Left cardiac atrium (tissue), 4 donors: Measurements from ENCODE around the gene SYT6. TPM values are rescaled to one million over a fixed set of nuclear protein-coding genes. Genes with fewer than 3 reads are reported as not detected.
A peak's percentile ranks its signal among the peaks of the same experiment; 100 is the strongest.

Experiments
- ATAC-seq, 2 donors: fragments of 200-7000 bp; cut with Tn5 transposase; one replicate each; pipeline ENCODE4 v1.9.1; 2020; ENCODE audit warnings: mild to moderate bottlenecking in 2 of 2, moderate library complexity in 2 of 2
- DNase-seq: peaks from one replicate; pipeline ENCODE4 v3.0.0-alpha.2; 2020
- intact Hi-C, 2 donors: fragments of 100-400 bp; cut with DNase I; formaldehyde crosslinking; loops; one replicate each; pipeline versions ENCODE4 v1.14.1 to v1.15.1; 2022 to 2023
- total RNA-seq, 2 donors: library from RNA; stranded (reverse); fragmentation: NEBNext Ultra II Directional; extraction: Animal tissue kit (Norgen Biotek cat#: 25700); gene quantifications; one replicate each; pipeline ENCODE4 v1.2.1, GENCODE V29; 2021
- donor health status: DM: no; HTN: yes; CAD: no.
- donor health status: DM: no; HTN: yes; CAD: no; lungs with severe emphysema.
- donor health status: DM: yes; HTN: yes; CAD: no.
- donor health status: Dilated cardiomyopathy.

The SYT6 gene
- total RNA-seq, 2 donors from 2014 or later = not detected

- ATAC-seq = peak in 1 of 2 donors; percentile 58
- DNase-seq = no peak
- intact Hi-C loops = no loop called here
These were observed 110.1 kb downstream of the SYT6 start for GRCh38 chr1:114043548-114043947.

GRCh38 chr1:114043054-114043453 lies 110.6 kb downstream of the SYT6 start:
- no peak for ATAC-seq
- no peak for DNase-seq
- intact Hi-C loops = no loop called here

- ATAC-seq = no peak
- intact Hi-C loops = no loop called here
- DNase-seq = no peak
These were observed 113.2 kb downstream of the SYT6 start for GRCh38 chr1:114040273-114041015.

Other genes with a start within 250 kb of the SYT6 start
- gene AP4B1, start 249.1 kb downstream of the SYT6 start, total RNA-seq = 10 to 100 TPM; 11.9 to 12.0 TPM
- gene DCLRE1B, start 248.5 kb downstream of the SYT6 start, total RNA-seq = 1 to 10 TPM; 3.6 to 4.2 TPM
- 10 to 100 TPM; 59.4 to 72.0 TPM for gene HIPK1, start 224.5 kb downstream of the SYT6 start, total RNA-seq
- 10 to 100 TPM; 18.8 to 36.2 TPM for gene OLFML3, start 174.4 kb downstream of the SYT6 start, total RNA-seq